H1 (cell line): ENCODE data around the gene OLFML2A. TPM values are rescaled to one million over a fixed set of nuclear protein-coding genes. Genes with fewer than 3 reads are reported as not detected.
A peak's percentile ranks its signal among the peaks of the same experiment; 100 is the strongest.

Experiments
- CTCF ChIA-PET: fragments of 300-600 bp; sonication (Branson Sonifier 250); formaldehyde crosslinking; loops from one replicate; lab custom pipeline; 2021; ENCODE audit not compliant: partially characterized antibody; lab: Charles Lee
- POLR2A ChIA-PET: fragments of 300-600 bp; sonication (Branson Sonifier 250); formaldehyde crosslinking; loops from one replicate; lab custom pipeline; 2021; ENCODE audit warnings: inconsistent platforms; ENCODE audit not compliant: partially characterized antibody; lab: Charles Lee
- DNase-seq, 2 experiments: peaks; one replicate each; pipeline versions ENCODE4 v3.0.0 to v3.0.0-alpha.2; 2010 to 2022; ENCODE audit warnings: low spot score in 2 of 2, low read depth in 1 of 2, mixed read lengths in 1 of 2
- FAIRE-seq: peaks from 2 replicates; lab custom pipeline; 2011; peaks lifted over from hg19 to GRCh38; lab: Jason Lieb, UNC
- H2AFZ ChIP-seq: 2 replicates; pipeline ENCODE4 v1.8.1; 2012; ENCODE audit warnings: low read length, inconsistent platforms
- H2AK5ac ChIP-seq: 2 replicates; pipeline ENCODE4 v1.6.1; 2013; ENCODE audit warnings: low read depth, low read length
- H2BK120ac ChIP-seq: replicated peaks from 2 replicates; pipeline ENCODE3; 2013; ENCODE audit warnings: low read depth, low read length, inconsistent platforms
- H2BK12ac ChIP-seq: 2 replicates; pipeline ENCODE4 v1.6.1; 2013; ENCODE audit warnings: low read depth, low read length
- H2BK15ac ChIP-seq: 2 replicates; pipeline ENCODE4 v1.6.1; 2013; ENCODE audit warnings: low read length
- H2BK20ac ChIP-seq: 2 replicates; pipeline ENCODE4 v1.6.1; 2013; ENCODE audit warnings: low read length
- H2BK5ac ChIP-seq: 2 replicates; pipeline ENCODE4 v1.6.1; 2013; ENCODE audit warnings: low read depth, low read length
- H3K14ac ChIP-seq: 2 replicates; pipeline ENCODE4 v1.6.1; 2013; ENCODE audit warnings: inconsistent platforms; ENCODE audit not compliant: insufficient read length
- H3K18ac ChIP-seq: 2 replicates; pipeline ENCODE4 v1.6.1; 2013; ENCODE audit warnings: low read length; ENCODE audit errors: extremely low read depth
- H3K23ac ChIP-seq: 2 replicates; pipeline ENCODE4 v1.6.1; 2013; ENCODE audit warnings: inconsistent platforms; ENCODE audit not compliant: insufficient read length
- H3K23me2 ChIP-seq: 2 replicates; pipeline ENCODE4 v1.6.1; 2013; ENCODE audit warnings: low read depth, low read length
- H3K27ac ChIP-seq: 2 replicates; pipeline ENCODE4 v1.6.1; 2011; ENCODE audit warnings: low read depth, low read length, inconsistent platforms
- H3K27me3 ChIP-seq, 4 experiments: replicated peaks in 1 of 4; 1 replicate in 1 of 4; 2 replicates in 3 of 4; pipeline versions ENCODE4 v1.6.1 to v1.8.1; 2011 to 2013; ENCODE audit warnings: low read length in 3 of 4, mild to moderate bottlenecking in 3 of 4, inconsistent platforms in 2 of 4, mixed read lengths in 2 of 4, moderate library complexity in 1 of 4; ENCODE audit not compliant: control insufficient read depth in 3 of 4, insufficient read depth in 3 of 4; ENCODE audit errors: extremely low read depth in 1 of 4
- H3K36me3 ChIP-seq, 4 experiments: 2 replicates each; pipeline versions ENCODE4 v1.6.1 to v1.8.1; 2011 to 2013; ENCODE audit warnings: mild to moderate bottlenecking in 4 of 4, low read length in 3 of 4, moderate library complexity in 2 of 4, control low read depth in 1 of 4, inconsistent platforms in 1 of 4; ENCODE audit not compliant: insufficient read depth in 4 of 4, control insufficient read depth in 2 of 4
- H3K4ac ChIP-seq: replicated peaks from 2 replicates; pipeline ENCODE3; 2013; ENCODE audit warnings: low read length, low read depth, mixed read lengths, inconsistent platforms; ENCODE audit not compliant: insufficient read length
- H3K4me1 ChIP-seq, 4 experiments: replicated peaks in 1 of 4; 1 replicate in 1 of 4; 2 replicates in 3 of 4; pipeline versions ENCODE4 v1.6.1 to v1.8.1; 2011 to 2013; ENCODE audit warnings: low read length in 3 of 4, inconsistent platforms in 2 of 4, mixed read lengths in 1 of 4; ENCODE audit not compliant: insufficient read depth in 4 of 4, control insufficient read depth in 3 of 4
- H3K4me2 ChIP-seq, 2 experiments: 2 replicates each; pipeline versions ENCODE4 v1.6.1 to v1.8.1; 2011 to 2013; ENCODE audit warnings: low read depth in 2 of 2, low read length in 2 of 2, control low read depth in 1 of 2, inconsistent platforms in 1 of 2, mild to moderate bottlenecking in 1 of 2; ENCODE audit not compliant: insufficient read depth in 1 of 2
- H3K4me3 ChIP-seq, 4 experiments: fragments of 200-600, 300-600 bp in 1 of 4; sonication (generic), shearing (Covaris generic), sonication (Bioruptor Twin) in 1 of 4; 2 replicates each; pipeline versions ENCODE4 v1.5.1 to v1.8.1; 2011 to 2016; ENCODE audit warnings: low read length in 4 of 4, low read depth in 3 of 4, control low read depth in 2 of 4, inconsistent platforms in 2 of 4, mild to moderate bottlenecking in 2 of 4, mixed read lengths in 1 of 4, moderate library complexity in 1 of 4; ENCODE audit not compliant: insufficient read depth in 2 of 4; ENCODE audit errors: extremely low read depth in 1 of 4
- H3K56ac ChIP-seq: replicated peaks from 2 replicates; pipeline ENCODE3; 2013; ENCODE audit warnings: low read depth, mild to moderate bottlenecking, mixed read lengths, low read length, inconsistent platforms; ENCODE audit not compliant: insufficient read length
- H3K79me1 ChIP-seq: 2 replicates; pipeline ENCODE4 v1.6.1; 2013; ENCODE audit warnings: low read depth, low read length, control low read depth
- H3K79me2 ChIP-seq, 2 experiments: 2 replicates each; pipeline versions ENCODE4 v1.6.1 to v1.8.1; 2012 to 2013; ENCODE audit warnings: low read length in 2 of 2, mild to moderate bottlenecking in 2 of 2, inconsistent platforms in 1 of 2; ENCODE audit not compliant: insufficient read depth in 2 of 2, control insufficient read depth in 1 of 2
- H3K9ac ChIP-seq, 4 experiments: replicated peaks in 1 of 4; 1 replicate in 1 of 4; 2 replicates in 3 of 4; pipeline versions ENCODE4 v1.6.1 to v1.8.1; 2011 to 2013; ENCODE audit warnings: low read depth in 3 of 4, low read length in 3 of 4, control low read depth in 2 of 4, mild to moderate bottlenecking in 2 of 4, moderate library complexity in 2 of 4, inconsistent platforms in 1 of 4; ENCODE audit errors: extremely low read depth in 1 of 4
- H3K9me3 ChIP-seq, 2 experiments: 2 replicates each; pipeline versions ENCODE4 v1.6.1 to v1.8.1; 2012 to 2013; ENCODE audit warnings: mild to moderate bottlenecking in 2 of 2, moderate library complexity in 2 of 2, control low read depth in 1 of 2, inconsistent platforms in 1 of 2, low read depth in 1 of 2, low read length in 1 of 2, mixed read lengths in 1 of 2; ENCODE audit not compliant: insufficient read depth in 2 of 2
- H4K20me1 ChIP-seq, 2 experiments: replicated peaks in 1 of 2; 2 replicates each; pipeline versions ENCODE3 to v1.8.1; 2011 to 2013; ENCODE audit warnings: inconsistent platforms in 2 of 2, low read length in 2 of 2, mild to moderate bottlenecking in 1 of 2; ENCODE audit not compliant: insufficient read depth in 2 of 2, control insufficient read depth in 1 of 2
- H4K5ac ChIP-seq: 2 replicates; pipeline ENCODE4 v1.6.1; 2013; ENCODE audit warnings: low read length, low read depth, mixed read lengths, inconsistent platforms; ENCODE audit not compliant: insufficient read length
- H4K8ac ChIP-seq: 2 replicates; pipeline ENCODE4 v1.8.0; 2013; ENCODE audit warnings: mild to moderate bottlenecking, moderate library complexity, low read length, inconsistent platforms; ENCODE audit not compliant: insufficient read depth; ENCODE audit errors: extremely low read depth
- H4K91ac ChIP-seq: replicated peaks from 2 replicates; pipeline ENCODE3; 2013; ENCODE audit warnings: low read length, mixed read lengths, inconsistent platforms; ENCODE audit not compliant: insufficient read length
- BRCA1 ChIP-seq: IDR thresholded peaks from 2 replicates; pipeline ENCODE4 v1.6.1; 2012; ENCODE audit warnings: low read depth, low read length, improper control_type of control experiment
- CBX8 ChIP-seq: fragments of 300-800, 300-1000 bp; sonication (generic); IDR thresholded peaks from 2 replicates; pipeline ENCODE4 v1.7.1; 2016; ENCODE audit warnings: low read depth, low read length, borderline replicate concordance
- CHD1 ChIP-seq: IDR thresholded peaks from 2 replicates; pipeline ENCODE4 v1.6.1; 2012; ENCODE audit warnings: low read depth, low read length, improper control_type of control experiment
- CHD2 ChIP-seq: IDR thresholded peaks from 2 replicates; pipeline ENCODE4 v1.6.1; 2012; ENCODE audit warnings: low read length, improper control_type of control experiment
- HDAC6 ChIP-seq: IDR thresholded peaks from one replicate; pipeline ENCODE4 v1.7.1; 2012; ENCODE audit warnings: low read depth, mild to moderate bottlenecking, inconsistent platforms, low read length, moderate library complexity
- KDM1A ChIP-seq: fragments of 200-600, 300-600 bp; sonication (generic); IDR thresholded peaks from 2 replicates; pipeline ENCODE4 v1.7.1; 2016; ENCODE audit warnings: mild to moderate bottlenecking, low read length, borderline replicate concordance
- MAFK ChIP-seq: IDR thresholded peaks from 2 replicates; pipeline ENCODE4 v1.6.1; 2012; ENCODE audit warnings: low read depth, mild to moderate bottlenecking, improper control_type of control experiment, low read length
- NRF1 ChIP-seq: IDR thresholded peaks from 2 replicates; pipeline ENCODE4 v1.6.1; 2011; ENCODE audit warnings: mild to moderate bottlenecking, low read depth, low read length, improper control_type of control experiment
- RBBP5 ChIP-seq: IDR thresholded peaks from 2 replicates; pipeline ENCODE4 v1.7.1; 2012; ENCODE audit warnings: low read depth, mild to moderate bottlenecking, inconsistent platforms, low read length, moderate library complexity, borderline replicate concordance
- SUZ12 ChIP-seq: fragments of 200-600 bp; sonication (generic); IDR thresholded peaks from 2 replicates; pipeline ENCODE4 v1.6.1; 2012; ENCODE audit warnings: mild to moderate bottlenecking, inconsistent platforms, low read length, moderate library complexity, mixed read lengths
- TBP ChIP-seq: IDR thresholded peaks from 2 replicates; pipeline ENCODE4 v1.6.1; 2011; ENCODE audit warnings: low read depth, low read length, improper control_type of control experiment
- WGBS, 2 experiments: shearing (Covaris generic) in 1 of 2; methylation state at CpG; one replicate each; pipeline versions ENCODE4 v1.1.6 to v1.1.7; 2013 to 2015; ENCODE audit warnings: low lambda C conversion rate in 2 of 2, mixed read lengths in 2 of 2, inconsistent platforms in 1 of 2, low coverage in 1 of 2, missing lambda C conversion rate in 1 of 2; ENCODE audit not compliant: insufficient replicate concordance in 2 of 2, insufficient coverage in 1 of 2, insufficient read length in 1 of 2; ENCODE audit errors: extremely low coverage in 1 of 2, missing lambda C conversion rate in 1 of 2; 5-methylcytosine and 5-hydroxymethylcytosine counted together
- polyA plus RNA-seq, 7 experiments: library from polyadenylated mRNA; depleted of rRNA in 3 of 7; stranded (reverse) in 5 of 7; unstranded in 2 of 7; fragments of >200 nt in 5 of 7; fragments of 200-250 nt in 2 of 7; gene quantifications; 1 replicate in 5 of 7; 2 replicates in 1 of 7; 4 replicates in 1 of 7; pipeline versions ENCODE4 v1.2.1 to v1.2.3, GENCODE V29; 2011 to 2013; ENCODE audit warnings: missing spikeins in 2 of 7, mixed read lengths in 2 of 7
- total RNA-seq: library from RNA; stranded (reverse); fragmentation: NEBNext Ultra II Directional; extraction: Animal tissue kit (Norgen Biotek cat#: 25700); gene quantifications from 2 replicates; pipeline ENCODE4 v1.2.1, GENCODE V29; 2021
- TF ChIP-seq, protein P1 (sequence below): IDR thresholded peaks from 2 replicates; pipeline ENCODE4 v1.6.1; 2011; ENCODE audit warnings: low read depth, mild to moderate bottlenecking, low read length; ENCODE audit not compliant: insufficient read depth

OLFML2A gene
- total and polyA plus RNA-seq, 2 of the 8 experiments (the other 6 are each of a cell fraction or from before 2014, with no cell fraction given) = 7.8 to 11.5 TPM

DNA sequence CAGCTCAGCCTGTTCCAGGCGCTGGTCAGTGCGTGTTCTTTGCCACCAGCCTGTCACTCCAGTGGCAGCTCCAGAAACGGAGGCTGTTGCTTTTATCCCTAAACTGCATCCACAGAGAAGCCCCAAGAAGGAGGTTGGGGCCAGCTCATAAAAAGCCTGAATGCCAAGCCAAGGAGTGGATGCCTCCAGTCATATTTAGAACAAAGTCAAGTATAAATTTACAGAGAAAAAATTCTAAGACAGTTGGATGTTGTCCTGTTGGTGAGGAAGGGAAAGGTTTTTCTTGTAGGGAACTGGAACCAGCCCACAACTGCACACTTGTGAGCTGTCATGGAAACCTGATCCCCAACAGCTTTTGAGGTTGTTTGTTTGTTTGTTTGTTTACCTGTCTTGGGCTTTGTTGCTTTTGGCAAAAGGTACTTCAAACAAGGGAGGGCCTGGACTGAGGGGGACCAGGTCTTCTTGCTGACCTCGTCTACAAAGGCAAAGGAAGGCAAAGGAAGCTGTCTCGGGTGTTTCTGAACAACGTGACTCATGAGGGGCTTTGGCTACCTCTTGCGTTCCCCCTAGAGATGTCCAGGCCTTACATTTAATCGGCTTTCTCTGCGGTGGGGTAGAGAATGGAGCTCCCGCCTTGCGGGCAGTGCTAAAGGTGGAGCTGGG is 36.7 kb downstream of the OLFML2A start:
- Histone ChIP-seq H3K4ac (no peak overlapping the region), H2AFZ (no peak overlapping the region), H3K23ac (no peak overlapping the region), H3K27me3 (no peaks in the 10 kb centered on the region), H2BK120ac (no peak overlapping the region), H4K8ac (no peak overlapping the region), H2BK20ac (peak overlapping the region; percentile 2; the same call in 1 of the 2 replicates), H2AK5ac (0 out of 2 replicates have a peak overlapping the region, but pooled peaks have one; percentile 41), H3K36me3 (no peaks in the 10 kb centered on the region), H3K79me1 (no peaks in the 10 kb centered on the region), H2BK15ac (peak overlapping the region; percentile 61; the same call in 1 of the 2 replicates), H3K4me2 (no peak overlapping the region), H3K9ac (no peak overlapping the region; a peak in 1 of 7 replicates), H3K23me2 (peaks cover 2% of the 10 kb centered on the region; the same call in 1 of the 2 replicates), H3K14ac (no peak overlapping the region), H3K56ac (no peak overlapping the region), H2BK5ac (peak overlapping the region; percentile 54; the same call in 1 of the 2 replicates), H3K79me2 (no peaks in the 10 kb centered on the region), H3K18ac (0 out of 2 replicates have a peak overlapping the region, but pooled peaks have one; percentile 3), H2BK12ac (peak overlapping the region; percentile 93; the same call in 1 of the 2 replicates), H4K20me1 (no peaks in the 10 kb centered on the region), H3K4me1 (peaks cover 10 to 21% (median 16%) of the 10 kb centered on the region in 4 experiments), H3K9me3 (no peaks in the 10 kb centered on the region), H3K4me3 (no peak overlapping the region), H3K27ac (no peak overlapping the region), H4K5ac (no peak overlapping the region), H4K91ac (no peak overlapping the region)
- WGBS, 2 experiments = 97% methylated on average over 11 of the region's 11 CpGs; no CpG with 5 or more reads in 1 of the 2 experiments
- ChIA-PET POLR2A (interaction anchor here (0.8 to 5.9 kb wide), 6 partner anchors 24 to 48 kb away, joined by 3 to 23 read pairs (median 4); partner anchors contain the start of genes ARPC5L, NR6A1 and RPL35), CTCF (interaction anchor here (0.7 to 65.2 kb wide), 8 partner anchors 15 to 196 kb away, joined by 3 to 1529 read pairs (median 4); partner anchors contain the start of genes ARPC5L, NR6A1, OLFML2A and RPL35)
- FAIRE-seq (no peak), DNase-seq (no peak)
- TF ChIP-seq RBBP5 = no peak
- no peak for TF ChIP-seq NRF1
- no peak for TF ChIP-seq SUZ12
- no peak for TF ChIP-seq BRCA1
- TF ChIP-seq, protein P1, sequence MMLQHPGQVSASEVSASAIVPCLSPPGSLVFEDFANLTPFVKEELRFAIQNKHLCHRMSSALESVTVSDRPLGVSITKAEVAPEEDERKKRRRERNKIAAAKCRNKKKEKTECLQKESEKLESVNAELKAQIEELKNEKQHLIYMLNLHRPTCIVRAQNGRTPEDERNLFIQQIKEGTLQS = no peak
- no peak for TF ChIP-seq MAFK
- TF ChIP-seq CHD2 = no peak
- no peak for TF ChIP-seq TBP
- no peak for TF ChIP-seq HDAC6
- TF ChIP-seq KDM1A = no peak
- TF ChIP-seq CHD1 = no peak
- TF ChIP-seq CBX8 = no peak
